Measurements from ENCODE around the gene MTHFD2L.

The MTHFD2L gene

DNA sequence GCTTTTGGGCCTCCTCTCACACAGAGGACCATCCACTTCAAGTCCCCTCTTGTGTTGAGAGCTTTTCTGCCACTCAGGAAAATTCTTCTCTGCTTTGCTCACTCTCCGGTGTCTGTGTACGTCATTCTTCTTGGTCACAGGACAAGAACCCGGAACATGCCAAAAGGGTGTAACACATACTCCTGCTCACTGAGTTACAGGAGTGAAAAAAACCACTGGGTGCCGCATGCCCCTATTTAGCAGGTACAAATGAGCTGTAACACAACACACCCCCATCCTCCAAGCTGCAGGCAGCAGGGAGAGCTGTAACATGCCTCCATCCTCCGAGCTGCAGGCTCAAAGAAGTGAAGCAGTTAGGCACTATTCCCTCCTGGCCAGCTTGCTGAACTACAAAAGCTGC, 45.9 kb upstream of the MTHFD2L start:
- DNase-seq (ENCODE audit: low read depth), result peak; percentile 87
- TF ChIP-seq, protein P1, sequence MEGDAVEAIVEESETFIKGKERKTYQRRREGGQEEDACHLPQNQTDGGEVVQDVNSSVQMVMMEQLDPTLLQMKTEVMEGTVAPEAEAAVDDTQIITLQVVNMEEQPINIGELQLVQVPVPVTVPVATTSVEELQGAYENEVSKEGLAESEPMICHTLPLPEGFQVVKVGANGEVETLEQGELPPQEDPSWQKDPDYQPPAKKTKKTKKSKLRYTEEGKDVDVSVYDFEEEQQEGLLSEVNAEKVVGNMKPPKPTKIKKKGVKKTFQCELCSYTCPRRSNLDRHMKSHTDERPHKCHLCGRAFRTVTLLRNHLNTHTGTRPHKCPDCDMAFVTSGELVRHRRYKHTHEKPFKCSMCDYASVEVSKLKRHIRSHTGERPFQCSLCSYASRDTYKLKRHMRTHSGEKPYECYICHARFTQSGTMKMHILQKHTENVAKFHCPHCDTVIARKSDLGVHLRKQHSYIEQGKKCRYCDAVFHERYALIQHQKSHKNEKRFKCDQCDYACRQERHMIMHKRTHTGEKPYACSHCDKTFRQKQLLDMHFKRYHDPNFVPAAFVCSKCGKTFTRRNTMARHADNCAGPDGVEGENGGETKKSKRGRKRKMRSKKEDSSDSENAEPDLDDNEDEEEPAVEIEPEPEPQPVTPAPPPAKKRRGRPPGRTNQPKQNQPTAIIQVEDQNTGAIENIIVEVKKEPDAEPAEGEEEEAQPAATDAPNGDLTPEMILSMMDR (conservative IDR thresholded peaks at IDR 0.05; ENCODE audit: low read depth, low read length), result no peak

DNA sequence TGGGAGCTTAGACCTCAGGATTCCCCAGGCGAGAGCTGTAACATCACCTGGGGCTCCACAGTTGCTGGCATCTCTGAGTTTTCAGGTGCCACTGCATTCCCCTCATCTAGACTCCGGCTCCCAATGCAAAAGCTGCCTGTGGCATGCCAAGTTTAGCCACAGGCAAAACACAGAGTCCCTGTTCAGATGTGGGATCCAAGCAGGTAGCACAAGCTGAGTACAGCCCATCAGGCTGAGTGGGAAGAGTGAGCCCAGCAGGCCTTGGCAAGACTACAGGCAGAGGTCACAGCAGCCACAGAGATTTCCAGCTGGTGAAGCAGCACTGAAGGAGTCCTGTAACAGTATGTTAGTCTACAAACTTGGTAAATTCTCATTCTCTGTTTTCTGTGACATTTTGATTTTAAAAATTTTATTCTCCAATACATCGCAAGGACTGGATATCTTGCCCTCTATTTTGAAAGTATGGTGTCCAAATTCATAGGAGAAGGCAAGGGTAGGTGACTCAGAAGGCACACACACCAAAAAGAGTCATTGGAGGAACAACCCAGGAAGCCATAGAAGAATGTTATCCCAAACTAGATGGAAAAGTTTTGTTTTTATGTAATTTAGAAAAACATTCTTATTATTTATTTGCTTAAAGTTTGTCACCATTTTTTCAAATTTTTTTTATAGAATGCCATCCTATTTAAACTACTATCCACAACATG, 45.4 kb upstream of the MTHFD2L start:
- TF ChIP-seq, protein P1 (conservative IDR thresholded peaks at IDR 0.05; ENCODE audit: low read depth, low read length), result no peak
- H3K4me3 ChIP-seq (ENCODE audit: low read length), result no peak overlapping the region
- no peak for DNase-seq (ENCODE audit: low read depth)

More for the DNA sequence above, 45.9 kb upstream of the MTHFD2L start:
- H3K4me3 ChIP-seq (ENCODE audit: low read length), result no peak overlapping the region

DNA sequence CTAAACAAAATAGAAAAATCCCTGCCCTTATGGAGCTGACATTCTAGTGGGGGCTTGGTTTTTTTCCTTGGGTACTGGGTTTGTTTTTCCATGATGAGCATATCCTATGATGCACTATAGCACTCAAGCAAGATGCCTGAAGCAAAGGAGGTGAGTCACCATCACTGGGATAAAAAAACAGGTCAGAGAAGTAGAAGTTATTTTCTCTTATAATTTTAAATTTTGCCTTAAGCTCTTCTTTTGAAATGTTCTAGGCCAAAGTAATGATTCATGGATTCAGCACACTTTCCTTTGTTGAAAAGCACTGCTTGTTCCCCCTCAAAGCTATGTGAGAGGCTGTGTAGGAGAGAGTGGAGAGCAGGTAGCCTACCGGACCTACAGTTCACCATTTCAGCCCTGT, 43.7 kb upstream of the MTHFD2L start:
- no peak overlapping the region for H3K4me3 ChIP-seq (ENCODE audit: low read length)
- TF ChIP-seq, protein P1 (conservative IDR thresholded peaks at IDR 0.05; ENCODE audit: low read depth, low read length), result no peak
- DNase-seq (ENCODE audit: low read depth), result no peak

DNA sequence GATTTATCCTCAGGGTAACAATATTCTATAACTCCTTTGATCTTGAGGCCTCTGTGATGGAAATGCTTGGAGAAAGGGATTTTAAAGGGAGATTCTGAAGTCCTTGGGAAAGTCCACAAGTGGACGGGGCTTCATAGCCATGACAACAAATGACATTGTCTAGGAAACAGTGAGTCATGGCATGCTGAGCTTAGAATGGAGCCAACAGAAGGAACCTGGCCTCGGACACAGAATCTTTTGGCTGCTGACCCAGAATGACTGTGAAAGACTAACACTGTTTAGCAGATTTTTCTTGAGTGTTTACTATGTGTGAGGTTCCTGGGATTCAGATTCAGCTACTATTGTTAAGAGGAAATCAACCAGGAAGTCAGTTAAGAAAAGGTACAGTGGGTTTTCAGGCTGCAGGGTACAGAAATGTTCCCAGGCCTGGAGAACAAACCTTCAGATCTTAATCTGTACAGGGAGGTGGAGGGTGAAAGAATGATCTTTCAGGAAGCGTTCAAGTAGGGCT, 40.8 kb upstream of the MTHFD2L start:
- TF ChIP-seq, protein P1 (conservative IDR thresholded peaks at IDR 0.05; ENCODE audit: low read depth, low read length), result no peak
- DNase-seq (ENCODE audit: low read depth), result peak; percentile 92
- no peak overlapping the region for H3K4me3 ChIP-seq (ENCODE audit: low read length)

DNA sequence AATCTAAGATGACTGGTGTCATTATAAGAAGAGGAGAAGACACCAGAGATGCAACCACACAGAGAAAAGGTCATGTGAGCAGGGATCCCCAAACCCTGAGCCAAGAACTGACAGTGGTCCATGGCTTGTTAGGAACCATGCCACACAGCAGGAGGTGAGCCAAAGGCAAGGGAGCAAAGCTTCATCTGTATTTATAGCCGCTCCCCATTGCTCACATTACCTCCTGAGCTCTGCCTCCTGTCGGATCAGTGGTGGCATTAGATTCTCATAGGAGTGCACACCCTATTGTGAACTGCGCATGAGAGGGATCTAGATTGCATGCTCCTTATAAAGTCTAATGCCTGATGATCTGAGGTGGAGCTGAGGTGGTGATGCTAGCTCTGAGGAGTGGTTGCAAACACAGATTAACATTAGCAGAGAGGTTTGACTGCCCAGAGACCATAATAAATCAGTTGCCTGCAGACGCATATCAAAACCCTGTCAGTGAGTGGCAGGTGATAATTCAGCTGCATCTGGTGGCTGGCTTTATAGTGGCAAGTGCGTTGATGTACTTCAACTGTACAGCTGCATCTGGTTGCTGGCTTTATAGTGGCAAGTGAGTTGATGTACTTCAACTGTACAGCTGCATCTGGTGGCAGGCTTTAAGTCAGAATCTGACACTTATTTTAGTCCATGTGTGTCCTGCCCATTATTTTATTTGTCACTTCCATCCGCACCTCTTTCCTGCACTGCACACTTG, 39.1 kb upstream of the MTHFD2L start:
- DNase-seq (ENCODE audit: low read depth), result no peak
- TF ChIP-seq, protein P1 (conservative IDR thresholded peaks at IDR 0.05; ENCODE audit: low read depth, low read length), result no peak

DNA sequence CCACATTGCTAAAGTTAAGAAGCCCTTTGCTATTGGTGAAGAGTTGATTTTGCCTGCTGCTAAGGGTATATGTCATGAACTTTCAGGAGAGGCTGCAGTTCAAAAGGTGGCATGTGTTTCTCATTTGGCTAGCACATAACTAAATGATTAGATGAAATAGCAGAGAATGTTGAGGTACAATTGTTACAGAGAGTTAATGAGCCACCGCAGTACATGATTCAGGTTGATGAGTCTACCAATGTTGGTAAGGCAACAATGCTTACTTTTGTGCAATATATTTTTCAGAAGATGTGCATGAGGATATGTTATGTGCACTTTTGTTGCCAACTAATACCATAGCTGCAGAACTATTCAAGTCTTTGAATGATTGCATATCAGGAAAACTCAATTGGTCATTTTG, 37.8 kb upstream of the MTHFD2L start:
- H3K4me3 ChIP-seq (ENCODE audit: low read length), result no peak overlapping the region
- DNase-seq (ENCODE audit: low read depth), result no peak
- TF ChIP-seq, protein P1 (conservative IDR thresholded peaks at IDR 0.05; ENCODE audit: low read depth, low read length), result no peak

More for the DNA sequence above, 39.1 kb upstream of the MTHFD2L start:
- no peak overlapping the region for H3K4me3 ChIP-seq (ENCODE audit: low read length)
